NB4 (cell line): ENCODE data around the gene TMEM238L.

ENCODE experiments used
- MYC ChIP-seq: IDR thresholded peaks from 2 replicates; pipeline ENCODE4 v1.6.1; 2011; ENCODE audit warnings: low read depth, low read length
- POLR2A ChIP-seq: IDR thresholded peaks from 2 replicates; pipeline ENCODE4 v1.6.1; 2011; ENCODE audit warnings: mild to moderate bottlenecking; ENCODE audit not compliant: insufficient read length; ENCODE audit errors: extremely low read depth
- TF ChIP-seq, protein P1 (sequence below): IDR thresholded peaks from one replicate; pipeline ENCODE4 v1.5.1; 2012; ENCODE audit warnings: low read depth, low read length
- TF ChIP-seq, protein P2 (sequence below): IDR thresholded peaks from 2 replicates; pipeline ENCODE4 v1.6.1; 2011; ENCODE audit warnings: low read depth, low read length

DNA sequence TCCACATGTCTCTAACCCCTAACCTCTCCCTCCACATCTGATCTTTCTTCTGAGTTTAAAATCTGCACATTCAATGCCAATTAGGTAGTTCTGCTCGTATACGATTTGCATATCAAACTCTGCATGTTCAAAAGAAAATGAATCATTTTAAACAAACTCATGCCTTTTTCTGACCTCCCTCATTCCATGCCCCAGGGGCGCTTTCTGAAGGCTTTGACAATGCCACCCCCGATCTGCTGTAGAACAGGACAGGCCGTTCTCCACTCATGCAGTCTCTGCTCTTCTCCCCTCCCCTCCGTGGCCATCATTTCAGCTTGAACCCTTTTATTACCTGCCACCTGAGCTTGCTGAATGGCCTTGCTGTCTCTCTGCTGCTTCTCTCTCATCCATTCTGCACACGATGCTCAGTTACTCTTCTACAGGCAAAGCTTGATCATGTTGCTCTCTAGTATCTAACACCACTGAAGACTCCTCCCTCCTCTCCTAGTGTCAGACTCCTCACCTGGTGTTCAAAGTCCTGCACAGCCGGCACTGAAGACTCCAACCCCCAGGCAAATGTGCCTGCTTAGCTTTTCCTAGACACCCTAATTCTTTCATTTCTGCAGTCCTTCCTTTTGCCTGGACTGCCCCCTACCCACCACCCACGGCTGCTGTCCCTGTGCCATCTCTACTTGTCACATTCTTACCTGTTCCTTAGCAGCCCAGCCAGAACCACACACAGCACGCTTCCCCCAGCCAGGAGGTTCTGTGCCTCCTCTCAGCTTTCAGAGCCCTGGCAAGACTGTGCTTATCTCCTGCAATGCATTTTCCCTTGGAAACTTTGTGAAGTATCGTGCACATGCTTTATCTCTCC, 6.2 kb downstream of the TMEM238L start:
- TF ChIP-seq, protein P1, sequence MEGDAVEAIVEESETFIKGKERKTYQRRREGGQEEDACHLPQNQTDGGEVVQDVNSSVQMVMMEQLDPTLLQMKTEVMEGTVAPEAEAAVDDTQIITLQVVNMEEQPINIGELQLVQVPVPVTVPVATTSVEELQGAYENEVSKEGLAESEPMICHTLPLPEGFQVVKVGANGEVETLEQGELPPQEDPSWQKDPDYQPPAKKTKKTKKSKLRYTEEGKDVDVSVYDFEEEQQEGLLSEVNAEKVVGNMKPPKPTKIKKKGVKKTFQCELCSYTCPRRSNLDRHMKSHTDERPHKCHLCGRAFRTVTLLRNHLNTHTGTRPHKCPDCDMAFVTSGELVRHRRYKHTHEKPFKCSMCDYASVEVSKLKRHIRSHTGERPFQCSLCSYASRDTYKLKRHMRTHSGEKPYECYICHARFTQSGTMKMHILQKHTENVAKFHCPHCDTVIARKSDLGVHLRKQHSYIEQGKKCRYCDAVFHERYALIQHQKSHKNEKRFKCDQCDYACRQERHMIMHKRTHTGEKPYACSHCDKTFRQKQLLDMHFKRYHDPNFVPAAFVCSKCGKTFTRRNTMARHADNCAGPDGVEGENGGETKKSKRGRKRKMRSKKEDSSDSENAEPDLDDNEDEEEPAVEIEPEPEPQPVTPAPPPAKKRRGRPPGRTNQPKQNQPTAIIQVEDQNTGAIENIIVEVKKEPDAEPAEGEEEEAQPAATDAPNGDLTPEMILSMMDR = no peak
- TF ChIP-seq, protein P2, sequence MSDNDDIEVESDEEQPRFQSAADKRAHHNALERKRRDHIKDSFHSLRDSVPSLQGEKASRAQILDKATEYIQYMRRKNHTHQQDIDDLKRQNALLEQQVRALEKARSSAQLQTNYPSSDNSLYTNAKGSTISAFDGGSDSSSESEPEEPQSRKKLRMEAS = no peak
- TF ChIP-seq POLR2A = no peak
- TF ChIP-seq MYC = no peak
